Gastroesophageal sphincter (tissue), 4 donors: ENCODE results near the gene MEGF11. TPM values are rescaled to one million over a fixed set of nuclear protein-coding genes. Genes with fewer than 3 reads are reported as not detected.
A peak's percentile ranks its signal among the peaks of the same experiment; 100 is the strongest.

Experiments used
- ATAC-seq: fragments of 150-250 bp; one replicate; pipeline ENCODE4 v1.9.1; 2016; ENCODE audit warnings: mild to moderate bottlenecking, moderate library complexity
- H3K27ac ChIP-seq, 4 donors: fragments of 200-600 bp; sonication (generic) in 3 of 4; 1 replicate in 3 of 4; 2 replicates in 1 of 4; pipeline ENCODE4 v1.5.1; 2016 to 2019
- H3K27me3 ChIP-seq: fragments of 200-600 bp; sonication (generic); one replicate; pipeline ENCODE4 v1.5.1; 2019
- H3K36me3 ChIP-seq, 2 donors: fragments of 200-600 bp; sonication (generic); one replicate each; pipeline ENCODE4 v1.5.1; 2019; ENCODE audit warnings: control low read depth in 1 of 2
- H3K4me1 ChIP-seq, 3 donors: fragments of 200-600 bp; sonication (generic); 1 replicate in 2 of 3; 2 replicates in 1 of 3; pipeline ENCODE4 v1.5.1; 2016 to 2019; ENCODE audit warnings: control low read depth in 2 of 3
- H3K4me3 ChIP-seq, 2 donors: fragments of 200-600 bp; sonication (generic); one replicate each; pipeline ENCODE4 v1.5.1; 2019; ENCODE audit warnings: mild to moderate bottlenecking in 1 of 2, moderate library complexity in 1 of 2
- H3K9me3 ChIP-seq, 3 donors: fragments of 200-600 bp; sonication (generic); one replicate each; pipeline ENCODE4 v1.5.1; 2017 to 2019; ENCODE audit warnings: control low read depth in 2 of 3
- CTCF ChIP-seq, 4 experiments: fragments of 200-600 bp in 2 of 4; fragments of 450-650 bp in 2 of 4; sonication (generic) in 1 of 4; IDR thresholded peaks; one replicate each; pipeline ENCODE4 v1.5.1; 2017 to 2019; ENCODE audit warnings: antibody characterized with exemption in 4 of 4, mild to moderate bottlenecking in 2 of 4, moderate library complexity in 2 of 4
- EP300 ChIP-seq: sonication (generic); formaldehyde crosslinking; IDR thresholded peaks from one replicate; pipeline ENCODE4 v1.6.1; 2017; ENCODE audit warnings: antibody characterized with exemption, mild to moderate bottlenecking
- POLR2A ChIP-seq, 2 donors: fragments of 450-650 bp; IDR thresholded peaks; one replicate each; pipeline ENCODE4 v1.6.1; 2017; ENCODE audit warnings: antibody characterized with exemption in 2 of 2, mild to moderate bottlenecking in 2 of 2, moderate library complexity in 1 of 2
- POLR2AphosphoS5 ChIP-seq: sonication (generic); formaldehyde crosslinking; IDR thresholded peaks from one replicate; pipeline ENCODE4 v1.6.1; 2017; ENCODE audit warnings: antibody characterized with exemption
- WGBS, 2 donors: methylation state at CpG; one replicate each; pipeline ENCODE4 v1.1.5; 2018; ENCODE audit warnings: low coverage in 1 of 2; 5-methylcytosine and 5-hydroxymethylcytosine counted together
- total RNA-seq, 4 donors: library from RNA; depleted of rRNA; stranded (reverse); fragments of >200 nt; gene quantifications; one replicate each; pipeline ENCODE4 v1.1.0, GENCODE V29; 2016

Gene MEGF11
- total RNA-seq = under 1 TPM in 1 of 4 donors, not detected in 3; 0.08 TPM

- 0% methylated on average over 5 to 19 of the region's 64 CpGs for WGBS, 2 donors
- Histone ChIP-seq H3K4me1 (peaks cover 0 to 36% (median 22%) of the 10 kb centered on the region in 3 donors), H3K36me3 (no peaks in the 10 kb centered on the region), H3K27me3 (peaks cover 90% of the 10 kb centered on the region), H3K27ac (no peak within 1 kb of the TSS), H3K4me3 (peak within 1 kb of the TSS; percentile 49 to 61), H3K9me3 (no peaks in the 10 kb centered on the region)
- ATAC-seq = peak; percentile 55
- TF ChIP-seq EP300 (no peak), POLR2A (IDR thresholded peaks at IDR 0.05) (no peak), CTCF (IDR thresholded peaks at IDR 0.05) (no peak), POLR2AphosphoS5 (no peak)
Observed at GRCh38 chr15:66253418-66254088, at the start of gene MEGF11. TSS of gene MEGF11 (minus strand) at chr15:66253750. CDS start at chr15:66128403, 125,347 bp downstream.

GRCh38 chr15:66302489-66303278 is 49.1 kb upstream of the MEGF11 start:
- TF ChIP-seq POLR2A (IDR thresholded peaks at IDR 0.05) (no peak), POLR2AphosphoS5 (no peak), EP300 (no peak), CTCF (IDR thresholded peaks at IDR 0.05) (no peak)
- H3K4me1 ChIP-seq = no peaks in the 10 kb centered on the region
- no peak overlapping the region for H3K27ac ChIP-seq
- H3K27me3 ChIP-seq = no peaks in the 10 kb centered on the region
- peaks cover 0 to 73% of the 10 kb centered on the region in 2 donors for H3K36me3 ChIP-seq
- ATAC-seq = no peak
- H3K9me3 ChIP-seq = no peaks in the 10 kb centered on the region
- WGBS, 2 donors = 85 to 94% methylated on average over 5 of the region's 5 CpGs
- H3K4me3 ChIP-seq = no peak overlapping the region

- Histone ChIP-seq H3K36me3 (peaks cover 0 to 47% of the 10 kb centered on the region in 2 donors), H3K4me1 (peaks cover 0 to 30% (median 5%) of the 10 kb centered on the region in 3 donors), H3K9me3 (no peaks in the 10 kb centered on the region), H3K27ac (no peak overlapping the region), H3K27me3 (no peaks in the 10 kb centered on the region), H3K4me3 (no peak overlapping the region)
- TF ChIP-seq CTCF (IDR thresholded peaks at IDR 0.05) (no peak), POLR2A (IDR thresholded peaks at IDR 0.05) (no peak), POLR2AphosphoS5 (no peak), EP300 (no peak)
- whole genome bisulfite sequencing, 2 donors = 55 to 83% methylated on average over 2 to 3 of the region's 4 CpGs
- ATAC-seq = no peak
Observed at GRCh38 chr15:66298803-66299251, 45.3 kb upstream of the MEGF11 start.

GRCh38 chr15:66296186-66296585 is 42.6 kb upstream of the MEGF11 start:
- peaks cover 0 to 48% (median 9%) of the 10 kb centered on the region in 3 donors for H3K4me1 ChIP-seq
- 47 to 60% methylated on average over 3 to 5 of the region's 5 CpGs for whole genome bisulfite sequencing, 2 donors
- no peak overlapping the region for H3K27ac ChIP-seq
- H3K9me3 ChIP-seq = no peaks in the 10 kb centered on the region
- no peak overlapping the region for H3K4me3 ChIP-seq
- no peaks in the 10 kb centered on the region for H3K27me3 ChIP-seq
- no peak for ATAC-seq
- H3K36me3 ChIP-seq = peaks cover 0 to 25% of the 10 kb centered on the region in 2 donors
- TF ChIP-seq POLR2AphosphoS5 (no peak), POLR2A (IDR thresholded peaks at IDR 0.05) (no peak), EP300 (no peak), CTCF (IDR thresholded peaks at IDR 0.05) (no peak)
